Activated T-cell treated with anti-CD3 and anti-CD28 coated beads for 24 hours (primary cell): Measurements from ENCODE around the gene HPD.

ENCODE experiments used
- DNase-seq: peaks from one replicate; pipeline ENCODE4 v3.0.0-alpha.2; 2020; ENCODE audit warnings: low read depth

The HPD gene

DNA sequence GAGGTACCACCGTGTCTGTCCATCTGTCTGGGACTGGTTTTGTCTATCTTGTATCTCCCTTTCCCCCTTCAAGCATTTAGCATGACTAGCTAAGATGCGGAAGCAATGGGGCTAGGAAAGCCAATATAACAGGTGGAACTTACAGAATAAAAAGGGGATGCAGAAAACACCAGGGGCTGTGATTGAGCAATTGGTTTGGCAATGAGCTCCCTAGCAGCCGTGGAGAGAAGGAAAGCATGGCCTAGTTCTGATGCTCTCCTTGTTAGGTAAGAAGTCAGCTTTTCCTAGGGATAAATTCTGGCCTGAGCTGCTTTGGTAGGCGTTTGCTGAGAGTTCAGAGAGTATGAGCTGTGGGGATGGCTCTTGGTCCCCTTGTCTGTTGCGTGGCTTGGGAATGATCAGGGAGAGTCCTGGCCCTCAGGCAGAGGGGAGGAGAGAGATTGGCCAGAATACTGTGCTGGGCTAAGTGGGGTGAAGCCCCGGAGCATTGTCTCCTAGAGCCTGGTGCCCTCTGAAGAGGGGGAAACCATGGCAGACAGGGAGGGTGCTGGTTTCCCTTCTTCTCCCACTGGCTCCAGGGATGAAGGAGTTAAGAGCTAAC is 47.7 kb downstream of the HPD start:
- DNase-seq: no peak

DNA sequence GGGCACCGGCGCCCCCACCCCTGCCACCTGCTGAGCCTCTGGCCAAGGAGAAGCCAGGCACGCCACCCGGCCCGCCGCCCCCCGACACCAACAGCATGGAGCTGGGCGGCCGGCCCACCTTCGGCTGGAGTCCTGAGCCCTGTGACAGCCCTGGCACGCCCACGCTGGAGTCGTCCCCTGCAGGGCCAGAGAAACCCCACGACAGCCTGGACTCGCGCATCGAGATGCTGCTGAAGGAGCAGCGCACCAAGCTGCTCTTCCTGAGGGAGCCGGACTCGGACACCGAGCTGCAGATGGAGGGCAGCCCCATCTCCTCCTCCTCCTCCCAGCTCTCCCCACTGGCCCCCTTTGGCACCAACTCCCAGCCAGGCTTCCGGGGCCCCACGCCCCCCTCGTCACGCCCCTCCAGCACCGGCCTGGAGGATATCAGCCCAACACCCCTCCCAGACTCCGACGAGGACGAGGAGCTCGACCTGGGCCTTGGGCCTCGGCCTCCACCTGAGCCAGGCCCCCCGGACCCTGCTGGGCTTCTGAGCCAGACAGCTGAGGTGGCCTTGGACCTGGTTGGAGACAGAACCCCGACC is 48.3 kb downstream of the HPD start:
- no peak for DNase-seq

DNA sequence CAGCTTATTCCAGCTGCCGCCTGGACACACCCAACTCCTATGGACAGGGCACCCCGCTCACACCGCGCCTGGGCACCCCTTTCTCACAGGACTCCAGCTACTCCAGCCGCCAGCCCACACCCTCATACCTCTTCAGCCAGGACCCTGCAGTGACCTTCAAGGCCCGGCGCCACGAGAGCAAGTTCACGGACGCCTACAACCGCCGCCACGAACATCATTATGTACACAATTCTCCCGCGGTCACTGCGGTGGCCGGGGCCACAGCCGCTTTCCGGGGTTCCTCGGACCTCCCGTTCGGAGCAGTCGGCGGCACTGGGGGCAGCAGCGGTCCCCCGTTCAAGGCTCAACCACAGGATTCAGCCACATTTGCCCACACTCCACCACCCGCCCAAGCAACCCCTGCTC is 48.9 kb downstream of the HPD start:
- DNase-seq: no peak

DNA sequence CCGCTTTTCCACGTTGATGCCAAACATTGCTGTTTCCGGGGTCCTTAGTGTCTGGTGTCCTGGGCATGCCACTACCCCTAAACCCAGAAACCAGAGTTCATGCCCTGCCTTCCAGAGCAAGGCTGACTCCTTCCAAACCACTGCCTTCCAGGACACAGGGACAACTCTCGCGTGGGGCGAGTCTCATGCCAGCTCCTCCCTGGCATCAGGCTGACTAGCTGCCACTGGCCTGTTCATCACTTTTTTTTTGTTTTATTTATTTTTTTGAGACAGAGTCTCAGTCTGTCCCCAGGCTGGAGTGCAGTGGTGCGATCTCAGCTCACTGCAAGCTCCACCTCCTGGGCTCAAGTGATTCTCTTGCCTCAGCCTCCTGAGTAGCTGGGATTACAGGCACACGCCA is 50.0 kb downstream of the HPD start:
- no peak for DNase-seq

DNA sequence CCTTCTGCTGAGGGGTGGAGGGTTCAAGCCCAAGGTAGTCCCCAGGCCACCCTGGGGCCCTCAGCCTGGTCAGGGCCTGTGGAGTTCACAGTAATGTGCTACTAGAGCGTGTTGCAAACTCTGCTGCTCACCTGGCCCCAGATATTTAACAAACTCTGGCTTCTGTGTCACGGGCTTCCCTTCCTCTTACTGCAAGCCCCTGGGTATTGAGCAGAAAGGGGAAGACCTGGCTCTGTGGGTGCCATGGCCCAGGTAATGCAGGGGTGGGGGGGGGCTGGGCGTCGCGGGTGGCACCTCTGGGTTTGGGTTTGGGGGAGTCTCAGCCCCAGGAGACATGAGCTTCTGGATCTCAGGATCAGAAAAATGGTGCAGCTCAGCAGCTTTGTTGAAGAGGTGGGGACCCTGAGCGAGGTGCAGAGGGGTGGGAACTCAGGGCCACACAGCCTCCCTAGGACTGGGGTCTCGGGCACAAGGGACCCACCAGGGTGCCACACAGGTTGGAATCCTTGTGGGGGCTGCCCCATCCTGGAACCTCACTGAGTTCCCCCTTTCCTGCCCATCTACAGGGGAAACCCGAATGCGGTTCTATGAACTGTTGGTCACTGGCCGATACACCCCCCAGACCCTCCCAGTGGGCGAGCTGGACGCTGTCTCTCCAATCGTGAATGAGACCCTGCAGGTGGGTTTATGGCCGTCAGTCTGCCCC is 50.9 kb downstream of the HPD start:
- DNase-seq: no peak

DNA sequence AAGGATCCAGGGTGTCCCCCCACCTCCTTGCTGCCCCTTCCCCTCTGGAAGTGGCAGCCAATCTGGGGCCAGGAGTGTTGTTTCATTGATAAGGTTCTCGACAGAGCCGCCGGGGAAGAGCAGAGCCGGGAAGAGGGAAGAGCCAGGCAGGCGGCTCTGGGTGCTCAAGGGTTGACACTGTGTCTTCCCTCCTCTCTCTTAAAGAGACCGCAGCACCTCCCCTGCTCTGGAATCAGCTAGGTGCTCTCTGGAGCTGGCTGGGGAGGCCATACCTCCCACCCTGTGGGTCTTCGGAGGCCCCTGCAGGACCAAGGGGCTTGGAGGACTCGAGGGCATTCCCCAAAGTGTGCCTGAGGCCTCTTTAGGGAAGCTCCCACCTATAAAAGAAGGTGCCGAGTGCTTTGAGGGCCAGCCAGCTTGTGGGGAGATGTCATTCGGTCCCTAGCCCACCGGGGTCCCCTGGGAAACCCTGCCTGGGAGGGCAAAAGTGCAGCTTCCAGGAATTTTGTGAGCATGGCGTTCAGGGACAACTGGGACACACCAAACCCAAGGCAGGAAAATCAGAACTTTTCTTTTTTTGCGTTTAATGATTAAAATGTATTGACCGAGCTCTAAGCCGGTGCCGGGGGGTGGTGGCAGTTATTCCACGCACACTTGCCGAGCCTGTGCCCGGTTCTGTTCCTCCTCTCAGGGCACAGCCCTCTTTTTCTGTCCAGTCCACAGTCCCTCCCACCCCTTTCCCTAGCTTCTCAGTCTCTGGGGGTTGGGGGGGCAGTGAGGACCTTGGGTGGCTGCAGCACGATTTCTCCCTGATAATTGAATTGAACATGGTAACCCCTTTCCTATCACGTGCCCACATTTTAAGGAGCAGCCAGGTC is 51.9 kb downstream of the HPD start:
- DNase-seq: no peak

DNA sequence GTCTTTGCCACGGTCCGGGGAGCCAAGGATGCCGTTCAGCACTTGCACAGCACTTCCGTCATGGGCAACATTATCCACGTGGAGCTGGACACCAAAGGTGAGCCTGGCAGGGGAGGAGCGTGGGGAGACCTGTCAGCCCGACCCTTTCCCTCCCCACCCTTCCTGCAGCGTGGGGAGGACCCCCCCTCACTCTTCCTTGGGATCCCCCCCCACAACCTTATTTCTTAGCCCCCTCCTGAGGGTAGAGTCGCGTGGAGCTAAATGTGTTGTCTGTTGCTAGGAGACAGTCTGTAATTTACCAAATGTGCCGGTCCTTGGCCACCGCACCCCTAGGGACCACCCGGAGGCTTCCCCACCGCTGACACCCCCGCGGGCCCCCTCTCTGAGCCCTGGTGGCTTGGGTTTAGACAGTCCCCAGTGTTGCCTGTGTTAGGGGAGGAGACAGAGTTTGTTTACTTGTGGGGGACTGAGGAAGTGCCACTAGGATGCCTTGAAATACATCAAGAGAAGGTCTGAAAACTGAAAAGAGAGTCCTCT is 52.6 kb downstream of the HPD start:
- no peak for DNase-seq

DNA sequence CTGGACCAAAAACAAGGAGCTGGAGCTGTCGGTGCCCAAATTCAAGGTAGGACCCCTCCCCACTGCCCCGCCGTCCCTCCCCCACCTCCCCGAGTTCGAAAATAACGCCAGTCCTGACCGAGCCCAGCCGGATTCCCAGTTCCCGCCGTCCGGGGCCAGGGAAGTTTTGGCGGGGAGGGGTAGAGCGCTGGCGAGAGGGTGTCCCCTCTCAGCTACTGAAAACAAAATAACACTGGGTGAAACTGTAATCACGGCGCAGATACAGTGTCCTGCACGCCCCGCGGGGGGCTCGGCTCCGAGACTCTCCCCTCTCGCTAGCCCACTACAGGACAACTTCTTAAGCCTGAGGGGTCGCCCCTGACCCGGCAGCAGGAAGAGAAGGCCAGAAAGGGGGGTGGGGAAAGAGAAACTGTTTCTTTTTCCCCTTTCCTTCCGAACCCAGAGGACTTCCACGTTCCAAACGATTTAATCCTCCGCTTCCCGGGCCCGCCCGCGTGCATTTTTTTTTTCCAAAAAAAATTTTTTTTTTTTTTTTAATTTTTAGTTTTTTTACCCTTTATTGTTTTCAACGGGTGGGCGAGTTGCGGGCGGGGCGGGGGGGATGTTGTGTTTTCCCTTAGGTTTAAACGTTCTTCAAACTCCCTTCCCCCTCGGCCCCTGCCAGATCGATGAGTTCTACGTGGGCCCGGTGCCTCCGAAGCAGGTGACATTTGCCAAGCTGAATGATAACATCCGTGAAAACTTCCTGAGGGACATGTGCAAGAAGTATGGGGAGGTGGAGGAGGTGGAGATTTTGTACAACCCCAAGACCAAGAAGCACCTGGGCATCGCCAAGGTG is 53.3 kb downstream of the HPD start:
- DNase-seq: no peak

DNA sequence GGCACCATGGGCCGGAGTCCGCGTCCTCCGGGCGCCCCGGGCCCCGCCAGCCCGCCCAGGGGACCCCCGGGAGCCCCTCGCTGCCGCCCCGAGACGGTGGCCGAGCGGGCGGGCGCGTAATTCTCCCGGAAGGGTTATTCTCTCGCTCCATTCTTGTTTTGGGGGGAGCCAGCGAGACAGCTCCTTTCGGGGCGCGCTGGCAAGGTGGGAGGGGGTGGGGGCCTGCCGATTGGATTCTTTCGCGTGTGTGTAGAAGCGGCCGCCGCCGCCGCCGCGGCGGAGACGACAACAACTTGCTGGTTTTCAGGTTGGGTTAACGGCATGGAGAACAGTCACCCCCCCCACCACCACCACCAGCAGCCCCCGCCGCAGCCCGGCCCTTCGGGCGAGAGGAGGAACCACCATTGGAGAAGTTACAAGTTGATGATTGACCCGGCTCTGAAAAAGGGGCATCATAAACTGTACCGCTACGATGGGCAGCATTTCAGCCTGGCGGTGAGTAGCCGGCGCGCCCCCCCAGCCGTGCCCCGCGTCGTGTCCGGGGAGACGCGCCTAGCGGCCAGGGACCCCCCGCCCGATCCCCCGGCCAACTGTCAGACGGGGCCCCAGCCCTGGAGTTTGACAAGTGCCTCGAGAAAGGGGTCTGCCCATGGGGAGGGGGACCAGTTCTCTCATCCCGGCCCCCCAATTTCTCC is 54.1 kb downstream of the HPD start:
- DNase-seq: no peak

DNA sequence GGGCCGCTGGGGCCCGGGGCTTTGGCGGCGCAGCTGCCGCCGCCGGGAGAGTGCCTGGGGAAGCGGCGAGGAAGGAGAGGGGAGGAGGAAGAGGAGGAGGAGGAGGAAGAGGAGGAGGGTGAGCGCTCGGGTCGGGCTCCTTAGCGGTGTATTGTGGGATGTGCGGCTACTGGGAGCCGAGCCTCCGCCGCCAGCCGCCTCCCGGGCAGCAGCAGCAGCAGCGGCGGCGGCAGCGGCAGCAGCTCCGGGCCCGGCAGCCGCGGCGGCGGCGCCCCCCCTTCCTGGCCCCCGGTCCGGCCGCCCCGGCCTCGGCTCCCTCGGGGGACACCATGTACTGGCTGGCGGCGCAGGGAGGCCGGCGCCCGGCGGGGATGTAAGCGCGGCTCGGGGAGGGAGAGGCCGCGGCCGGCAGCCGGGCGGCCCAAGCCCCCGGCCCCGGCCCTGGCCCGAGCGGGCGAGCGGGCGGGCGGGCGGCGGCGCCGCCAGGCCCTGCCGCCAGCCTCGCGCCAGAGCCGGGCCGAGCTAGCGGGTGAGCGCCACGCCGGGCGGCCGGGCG is 54.7 kb downstream of the HPD start, which contains the start of gene SETD1B:
Gene SETD1B (plus strand): TSS at position 149 of the 556 bp plus-strand sequence. CDS start 729 bp downstream, outside the sequence.
- DNase-seq: no peak

DNA sequence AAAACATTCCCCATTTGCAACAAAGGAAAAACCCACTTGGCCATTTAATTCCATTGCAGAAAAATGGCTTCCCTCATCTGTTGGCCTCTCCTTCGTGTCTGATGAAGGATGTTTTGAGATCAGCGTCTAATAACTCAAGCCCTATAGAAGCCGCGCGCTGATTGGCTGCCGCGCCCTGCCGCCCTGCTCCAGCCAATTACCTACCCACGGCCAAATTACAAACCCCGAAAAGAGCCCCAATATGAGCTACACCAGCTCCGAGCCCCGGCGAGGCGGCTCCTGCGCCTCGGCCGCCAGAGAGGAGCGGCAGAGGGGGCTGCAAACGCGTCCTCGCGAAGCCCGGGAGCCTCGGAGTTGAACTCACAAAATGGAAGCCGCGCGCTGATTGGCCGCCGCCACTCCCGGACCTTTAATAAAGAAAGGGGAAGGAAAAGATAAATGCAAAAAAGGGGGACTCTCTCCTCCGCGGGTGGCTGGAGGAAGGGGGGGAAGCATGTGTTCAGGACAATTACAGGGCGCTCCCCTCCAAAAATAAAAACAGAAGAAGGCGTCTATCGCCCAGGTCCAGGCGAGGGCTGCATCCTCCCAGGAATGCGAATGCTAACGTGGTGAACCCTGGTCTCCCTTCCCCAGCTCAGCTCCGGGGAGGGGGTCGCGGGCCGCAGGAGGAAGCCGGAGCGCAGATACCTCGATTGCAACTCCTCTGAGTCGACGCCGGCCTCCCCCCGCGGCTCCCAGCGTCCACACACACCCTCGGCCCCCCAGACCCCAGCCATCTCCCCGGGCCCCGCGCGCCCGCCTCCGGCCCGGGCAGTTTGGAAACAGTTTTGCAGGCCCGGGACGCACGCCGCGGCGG is 55.6 kb downstream of the HPD start:
- peak; percentile 78 for DNase-seq

DNA sequence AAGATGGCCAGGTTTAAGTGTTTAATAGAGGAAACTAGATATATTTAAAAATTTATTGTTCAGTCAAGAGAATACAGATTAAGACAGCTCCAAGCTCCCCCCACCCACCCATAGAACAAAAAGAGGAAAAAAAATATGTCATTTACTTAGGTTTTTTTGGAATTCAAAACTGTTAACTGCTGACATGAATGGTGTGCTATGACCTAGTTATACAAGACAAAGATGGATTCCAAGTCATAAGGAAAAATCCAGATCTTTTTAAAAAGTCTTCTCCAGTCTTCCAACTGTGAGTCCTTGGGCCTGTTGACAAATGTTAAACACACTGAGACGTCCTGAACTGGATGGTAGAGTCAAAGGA is 56.2 kb downstream of the HPD start:
- DNase-seq: no peak

DNA sequence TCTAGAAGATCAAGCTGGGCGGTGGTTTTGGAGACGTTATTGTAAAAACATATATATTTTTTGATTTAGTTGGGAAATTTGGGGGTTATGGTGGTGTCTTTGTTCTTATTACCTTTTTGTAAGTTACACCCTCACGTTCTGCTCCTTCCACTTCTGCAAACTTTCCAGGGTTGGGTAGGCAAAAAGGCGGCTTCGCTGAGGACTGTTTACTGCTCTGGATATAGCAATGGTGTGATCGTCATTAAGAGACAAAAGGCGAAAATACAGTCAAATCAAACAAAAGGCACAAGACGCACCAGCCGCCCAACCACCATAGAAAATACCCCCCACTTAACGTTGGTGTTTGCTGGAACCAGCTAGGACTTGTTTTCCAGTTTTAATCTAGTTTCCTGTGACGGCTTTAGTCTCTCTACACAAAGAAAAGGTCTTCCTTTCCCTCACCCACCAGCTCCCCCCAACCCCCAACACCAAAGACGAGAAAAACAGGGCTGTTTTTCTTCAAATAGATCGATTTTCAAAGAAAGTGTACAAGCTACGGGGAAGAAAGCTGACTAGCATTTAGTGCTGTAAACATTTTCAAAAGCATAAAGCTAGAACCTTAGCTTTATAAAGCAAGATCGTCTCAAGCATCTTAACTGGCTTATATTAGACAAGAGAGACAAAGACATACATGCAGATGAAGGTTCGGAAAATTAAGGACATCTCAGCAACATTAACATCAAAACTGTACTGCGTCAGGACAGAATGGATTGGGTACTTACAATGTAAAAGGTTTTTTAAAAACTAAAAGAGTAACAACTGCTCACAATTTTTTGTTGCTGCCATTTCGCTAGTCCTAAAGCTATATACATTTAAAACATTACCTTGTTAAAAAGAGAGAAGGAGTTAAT is 56.8 kb downstream of the HPD start:
- DNase-seq: no peak

DNA sequence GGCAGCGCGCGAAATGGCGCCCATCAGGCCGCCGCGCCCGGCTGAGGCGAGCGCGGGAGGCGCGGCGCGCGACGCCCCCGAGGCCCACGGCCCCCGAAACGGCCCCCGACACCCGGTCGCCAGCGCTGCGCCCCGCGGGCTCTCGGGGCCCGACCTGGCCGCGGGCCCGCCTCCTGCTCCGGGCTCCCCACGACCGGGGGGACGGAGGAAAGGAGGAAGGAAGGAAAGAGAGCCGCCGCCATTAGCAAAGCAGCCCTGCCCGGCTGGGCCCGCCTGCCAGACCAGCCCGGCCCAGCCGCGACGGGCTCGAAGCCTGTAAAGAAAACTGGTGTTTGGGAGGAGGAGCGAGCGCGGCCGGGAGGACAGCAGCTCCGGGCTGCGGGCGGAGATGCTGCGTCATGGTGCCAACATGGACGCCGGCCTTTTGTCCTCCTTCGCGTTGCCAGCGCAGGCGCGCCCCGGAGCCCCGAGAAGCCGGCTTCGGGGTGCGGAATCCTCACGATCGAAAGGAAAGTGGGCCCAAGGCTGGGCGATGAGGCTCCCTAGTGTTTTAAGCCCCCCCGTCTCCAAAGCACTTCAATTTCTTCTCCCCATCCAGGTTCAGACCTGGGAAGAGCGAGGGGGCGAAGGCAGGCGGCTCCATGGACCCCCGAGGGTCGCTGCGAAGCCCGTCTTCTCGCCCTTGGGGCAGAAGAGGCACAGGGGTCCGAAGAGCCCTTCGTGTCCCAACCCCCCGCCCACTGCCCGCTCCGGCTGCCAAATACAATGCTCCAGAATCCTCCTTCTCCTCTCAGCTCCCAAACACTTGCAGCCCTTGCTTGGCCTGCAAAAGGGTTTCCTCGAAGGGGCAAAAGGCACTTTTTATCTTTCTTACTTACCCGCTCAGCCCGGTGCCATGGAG is 57.7 kb downstream of the HPD start:
- no peak for DNase-seq

DNA sequence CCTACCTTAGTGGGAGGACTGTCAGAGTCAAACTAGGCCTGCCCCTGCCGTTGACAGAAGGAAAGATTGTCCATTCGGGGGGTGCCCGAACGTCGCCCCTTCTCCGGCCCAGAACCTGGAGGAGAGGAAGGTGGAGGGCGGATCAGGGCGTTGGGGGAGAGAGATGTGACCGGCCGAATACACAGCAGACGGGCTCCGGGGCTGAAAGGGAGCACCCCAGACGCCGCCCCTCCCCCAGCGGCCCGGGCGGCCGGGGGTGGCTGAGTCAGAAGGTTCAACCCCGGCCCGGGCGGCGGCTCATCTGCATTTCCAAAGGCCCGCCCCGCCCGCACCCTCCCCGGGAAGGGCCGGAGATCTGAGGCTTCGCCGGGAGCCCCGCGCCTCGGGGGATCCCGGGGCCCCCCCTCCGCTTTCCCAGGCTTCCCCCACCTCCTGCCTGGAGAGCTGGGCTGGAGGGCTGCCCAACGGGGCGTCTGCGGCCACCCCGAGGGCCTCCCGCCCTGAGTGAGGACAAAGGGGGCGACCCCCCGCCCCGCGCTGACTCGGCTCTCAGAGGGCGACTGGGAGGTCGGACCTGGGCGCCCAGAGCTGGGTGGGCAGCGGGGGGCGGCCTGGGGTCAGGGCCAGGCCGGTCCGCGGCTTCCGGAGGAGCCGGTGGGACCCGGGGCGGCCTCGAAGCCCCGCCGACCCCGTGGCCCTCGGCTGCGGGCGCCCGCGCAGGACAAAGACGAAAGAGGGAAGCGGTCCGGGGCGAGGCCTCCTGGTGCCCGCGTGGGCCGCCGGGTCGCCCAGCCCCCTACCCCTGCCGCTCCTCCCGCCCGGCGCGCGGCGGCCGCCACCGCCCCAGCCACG is 58.6 kb downstream of the HPD start:
- peak; percentile 81 for DNase-seq

DNA sequence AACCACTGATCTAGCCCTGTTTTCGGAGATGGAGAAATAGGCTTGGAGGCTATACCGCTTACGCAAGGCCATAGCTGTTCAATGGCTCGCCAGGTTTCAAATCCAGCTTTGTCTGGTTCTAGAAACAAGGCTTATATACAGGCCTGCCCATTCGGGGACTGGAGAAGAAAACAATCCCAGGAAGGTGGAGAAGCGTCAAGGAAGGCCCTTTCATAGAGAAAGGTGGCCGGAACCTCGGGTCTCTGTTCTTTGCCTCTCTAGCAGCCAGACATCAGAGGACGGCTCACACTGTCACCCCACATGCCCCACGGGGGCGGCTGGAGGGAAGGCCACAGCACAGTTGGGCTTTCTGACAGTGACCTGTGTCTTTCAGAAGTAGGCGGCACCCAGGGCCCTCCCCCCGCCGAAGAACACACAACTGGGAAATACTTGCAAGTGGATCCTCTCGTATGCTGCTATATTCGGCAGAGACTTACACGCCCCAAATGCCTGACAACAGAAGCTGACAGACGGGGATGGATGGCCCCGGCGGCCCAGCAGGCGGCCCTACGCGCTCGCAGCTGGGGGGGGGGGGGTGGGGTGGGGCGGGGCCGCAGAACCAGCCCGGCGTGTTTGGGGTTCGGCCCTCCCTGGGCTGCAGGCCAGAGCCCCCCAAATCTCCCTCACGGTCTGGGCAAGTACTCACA is 59.4 kb downstream of the HPD start:
- DNase-seq: no peak
